H9 (cell line): ENCODE results near the gene CCDC178. TPM values are rescaled to one million over a fixed set of nuclear protein-coding genes. Genes with fewer than 3 reads are reported as not detected.

Experiments
- DNase-seq: peaks from one replicate; pipeline ENCODE4 v3.0.0-alpha.2; 2017
- H2AFZ ChIP-seq: one replicate; pipeline ENCODE4 v1.6.1; 2013; ENCODE audit warnings: mild to moderate bottlenecking, low read length, control low read depth, moderate library complexity
- H2AK5ac ChIP-seq: 2 replicates; pipeline ENCODE4 v1.6.1; 2013; ENCODE audit warnings: low read length, control low read depth, mixed read lengths; ENCODE audit not compliant: insufficient read length
- H2BK120ac ChIP-seq: one replicate; pipeline ENCODE4 v1.6.1; 2013; ENCODE audit warnings: low read depth, mild to moderate bottlenecking, low read length, control low read depth, inconsistent platforms; ENCODE audit not compliant: poor library complexity, severe bottlenecking
- H2BK12ac ChIP-seq: 2 replicates; pipeline ENCODE4 v1.6.1; 2013; ENCODE audit warnings: low read length, control low read depth, mixed read lengths, low read depth; ENCODE audit not compliant: insufficient read length
- H2BK15ac ChIP-seq: 2 replicates; pipeline ENCODE4 v1.6.1; 2013; ENCODE audit warnings: low read depth, low read length, control low read depth
- H2BK20ac ChIP-seq: one replicate; pipeline ENCODE4 v1.6.1; 2013; ENCODE audit warnings: low read depth, mild to moderate bottlenecking, low read length, control low read depth, inconsistent platforms; ENCODE audit not compliant: poor library complexity, severe bottlenecking
- H2BK5ac ChIP-seq: 2 replicates; pipeline ENCODE4 v1.6.1; 2013; ENCODE audit warnings: low read length, control low read depth, mixed read lengths; ENCODE audit not compliant: insufficient read length
- H3K14ac ChIP-seq: 2 replicates; pipeline ENCODE4 v1.6.1; 2013; ENCODE audit warnings: low read length, control low read depth; ENCODE audit not compliant: insufficient read depth
- H3K18ac ChIP-seq: 2 replicates; pipeline ENCODE4 v1.6.1; 2013; ENCODE audit warnings: low read depth, mild to moderate bottlenecking, mixed read lengths, low read length, control low read depth; ENCODE audit not compliant: insufficient read length
- H3K23ac ChIP-seq: 2 replicates; pipeline ENCODE4 v1.6.1; 2013; ENCODE audit warnings: low read length, control low read depth, mixed read lengths, low read depth; ENCODE audit not compliant: insufficient read length
- H3K23me2 ChIP-seq: 2 replicates; pipeline ENCODE4 v1.6.1; 2013; ENCODE audit warnings: low read depth, mild to moderate bottlenecking, mixed read lengths, low read length, control low read depth; ENCODE audit not compliant: insufficient read length, poor library complexity, severe bottlenecking
- H3K27ac ChIP-seq: 2 replicates; pipeline ENCODE4 v1.5.1; 2013; ENCODE audit warnings: low read length, control low read depth, mixed read lengths, low read depth; ENCODE audit not compliant: insufficient read length
- H3K27me3 ChIP-seq: 2 replicates; pipeline ENCODE4 v1.6.1; 2013; ENCODE audit warnings: low read length, control low read depth, inconsistent platforms; ENCODE audit not compliant: insufficient read depth
- H3K4ac ChIP-seq: 2 replicates; pipeline ENCODE4 v1.6.1; 2013; ENCODE audit warnings: low read depth, mild to moderate bottlenecking, control low read depth, inconsistent platforms, low read length, moderate library complexity
- H3K4me1 ChIP-seq: 2 replicates; pipeline ENCODE4 v1.6.1; 2013; ENCODE audit warnings: low read length, control low read depth, inconsistent platforms; ENCODE audit not compliant: insufficient read depth
- H3K4me2 ChIP-seq: 2 replicates; pipeline ENCODE4 v1.6.1; 2013; ENCODE audit warnings: low read length, control low read depth, mixed read lengths; ENCODE audit not compliant: insufficient read length, insufficient read depth
- H3K56ac ChIP-seq: 2 replicates; pipeline ENCODE4 v1.6.1; 2013; ENCODE audit warnings: low read depth, mild to moderate bottlenecking, mixed read lengths, low read length, control low read depth; ENCODE audit not compliant: insufficient read length
- H3K79me1 ChIP-seq: 2 replicates; pipeline ENCODE4 v1.6.1; 2013; ENCODE audit warnings: low read depth, mild to moderate bottlenecking, moderate library complexity, low read length, control low read depth, inconsistent platforms; ENCODE audit not compliant: insufficient read depth, poor library complexity, severe bottlenecking
- H3K79me2 ChIP-seq: 2 replicates; pipeline ENCODE4 v1.6.1; 2013; ENCODE audit warnings: low read length, control low read depth, inconsistent platforms; ENCODE audit not compliant: insufficient read depth
- H3K9ac ChIP-seq: 2 replicates; pipeline ENCODE4 v1.6.1; 2013; ENCODE audit warnings: low read length, control low read depth, mixed read lengths; ENCODE audit not compliant: insufficient read length; ENCODE audit errors: extremely low read depth
- H3K9me3 ChIP-seq: one replicate; pipeline ENCODE4 v1.6.1; 2013; ENCODE audit warnings: low read depth, low read length, inconsistent platforms; ENCODE audit not compliant: control insufficient read depth
- H3T11ph ChIP-seq: one replicate; pipeline ENCODE4 v1.6.1; 2013; ENCODE audit warnings: mild to moderate bottlenecking, low read length, control low read depth, inconsistent platforms
- H4K20me1 ChIP-seq: one replicate; pipeline ENCODE4 v1.6.1; 2013; ENCODE audit not compliant: control insufficient read depth, insufficient read length, insufficient read depth
- H4K5ac ChIP-seq: 2 replicates; pipeline ENCODE4 v1.6.1; 2013; ENCODE audit warnings: low read depth, mild to moderate bottlenecking, mixed read lengths, low read length, control low read depth; ENCODE audit not compliant: insufficient read length
- H4K8ac ChIP-seq: replicated peaks from 2 replicates; pipeline ENCODE4 v1.6.1; 2013; ENCODE audit warnings: low read length, control low read depth, mixed read lengths, low read depth; ENCODE audit not compliant: insufficient read length
- H4K91ac ChIP-seq: 2 replicates; pipeline ENCODE4 v1.6.1; 2013; ENCODE audit warnings: low read depth, mild to moderate bottlenecking, moderate library complexity, mixed read lengths, low read length, control low read depth; ENCODE audit not compliant: insufficient read length
- H3K27ac Mint-ChIP-seq, 3 experiments: 2 replicates in 2 of 3; 3 replicates in 1 of 3; pipeline ENCODE4 v1.8.0; 2020 to 2021; ENCODE audit warnings: mixed read lengths in 3 of 3, mild to moderate bottlenecking in 1 of 3, moderate library complexity in 1 of 3
- H3K27me3 Mint-ChIP-seq: 2 replicates; pipeline ENCODE4 v1.8.0; 2021; ENCODE audit warnings: low read depth, mild to moderate bottlenecking, moderate library complexity, mixed read lengths
- H3K36me3 Mint-ChIP-seq, 3 experiments: 2 replicates in 2 of 3; 3 replicates in 1 of 3; pipeline ENCODE4 v1.8.0; 2020 to 2021; ENCODE audit warnings: low read depth in 3 of 3, mixed read lengths in 3 of 3; ENCODE audit not compliant: insufficient read depth in 1 of 3
- H3K4me1 Mint-ChIP-seq, 2 experiments: 2 replicates each; pipeline ENCODE4 v1.8.0; 2020; ENCODE audit warnings: mixed read lengths in 2 of 2
- H3K4me3 Mint-ChIP-seq, 2 experiments: 2 replicates in 1 of 2; 3 replicates in 1 of 2; pipeline ENCODE4 v1.8.0; 2020 to 2021; ENCODE audit warnings: mild to moderate bottlenecking in 2 of 2, mixed read lengths in 2 of 2, moderate library complexity in 1 of 2
- H3K9me3 Mint-ChIP-seq, 2 experiments: 2 replicates in 1 of 2; 3 replicates in 1 of 2; pipeline ENCODE4 v1.8.0; 2020; ENCODE audit warnings: mild to moderate bottlenecking in 2 of 2, mixed read lengths in 2 of 2, moderate library complexity in 1 of 2
- CTCF ChIP-seq: fragments of 200-600 bp; sonication (generic); conservative IDR thresholded peaks from 3 replicates; pipeline ENCODE4 v1.8.0; 2021; ENCODE audit warnings: antibody characterized with exemption, mild to moderate bottlenecking
- WGBS: extraction: QIAGEN DNeasy Blood & Tissue Kit; methylation state at CpG from one replicate; pipeline ENCODE4 v1.1.7; 2013; ENCODE audit warnings: missing lambda C conversion rate, low lambda C conversion rate, mixed read lengths; ENCODE audit not compliant: insufficient read length; ENCODE audit errors: extremely low coverage; 5-methylcytosine and 5-hydroxymethylcytosine counted together
- total RNA-seq: library from RNA; stranded (reverse); gene quantifications from 2 replicates; pipeline ENCODE4 v1.2.1, GENCODE V29; 2021

The CCDC178 gene
- total RNA-seq, 1 experiment from 2014 or later = not detected

- H2AFZ ChIP-seq = no peak overlapping the region
- H2BK5ac ChIP-seq = no peak overlapping the region
- no peak overlapping the region for H3K14ac ChIP-seq
- no peak overlapping the region for H4K91ac ChIP-seq
- Mint-ChIP-seq H3K27ac (no peak overlapping the region), H3K27me3 (no peaks in the 10 kb centered on the region; the same call in 1 of the 2 replicates), H3K4me3 (no peak overlapping the region), H3K9me3 (peaks cover 26 to 32% of the 10 kb centered on the region in 2 experiments), H3K36me3 (peaks cover 22 to 28% (median 22%) of the 10 kb centered on the region in 3 experiments), H3K4me1 (peaks cover 16 to 17% of the 10 kb centered on the region in 2 experiments)
- no peak overlapping the region for H3T11ph ChIP-seq
- H3K4me2 ChIP-seq = no peak overlapping the region
- peak; percentile 61 for TF ChIP-seq CTCF
- H3K9ac ChIP-seq = no peak overlapping the region
- no peak overlapping the region for H3K56ac ChIP-seq
- H3K4me1 ChIP-seq = peaks cover 6% of the 10 kb centered on the region; the same call in 1 of the 2 replicates
- no peak overlapping the region for H3K23ac ChIP-seq
- no peak for DNase-seq
- H2BK15ac ChIP-seq = no peak overlapping the region
- no peaks in the 10 kb centered on the region for H3K27me3 ChIP-seq
- no peak overlapping the region for H4K8ac ChIP-seq
- no peaks in the 10 kb centered on the region for H4K20me1 ChIP-seq
- no peaks in the 10 kb centered on the region for H3K79me2 ChIP-seq
- no peak overlapping the region for H2BK20ac ChIP-seq
- no CpG with 5 or more reads among the region's 7 CpGs for WGBS
- no peak overlapping the region for H4K5ac ChIP-seq
- H3K23me2 ChIP-seq = no peaks in the 10 kb centered on the region
- no peak overlapping the region for H3K4ac ChIP-seq
- H3K27ac ChIP-seq = no peak overlapping the region
- peaks cover 22% of the 10 kb centered on the region for H3K9me3 ChIP-seq
- H2AK5ac ChIP-seq = no peak overlapping the region
- H2BK120ac ChIP-seq = no peak overlapping the region
- H2BK12ac ChIP-seq = no peak overlapping the region
- no peak overlapping the region for H3K18ac ChIP-seq
- H3K79me1 ChIP-seq = no peaks in the 10 kb centered on the region
Measured at GRCh38 chr18:32893915-32894314, 546.6 kb downstream of the CCDC178 start.
